ENCODE data around the gene ATAT1. TPM values are rescaled to one million over a fixed set of nuclear protein-coding genes. Genes with fewer than 3 reads are reported as not detected.

Gene ATAT1
- polyA plus RNA-seq, 3 donors = 26.7 to 31.8 (median 29.2) TPM

Other genes starting within 250 kb of the ATAT1 start
- gene HLA-E, start 137.4 kb upstream of the ATAT1 start, polyA plus RNA-seq (ENCODE audit: insufficient read length in 3 of 3) = 100 to 1,000 TPM; 114 to 118 (median 114) TPM
- gene GNL1, start 70.4 kb upstream of the ATAT1 start, polyA plus RNA-seq (ENCODE audit: insufficient read length in 3 of 3) = 10 to 100 TPM; 75.7 to 89.8 (median 80.4) TPM
- gene PRR3, start 69.6 kb upstream of the ATAT1 start, polyA plus RNA-seq (ENCODE audit: insufficient read length in 3 of 3) = 10 to 100 TPM; 29.5 to 31.5 (median 30.2) TPM
- 10 to 100 TPM; 71.2 to 76.2 (median 73.3) TPM for gene ABCF1, start 55.4 kb upstream of the ATAT1 start, polyA plus RNA-seq (ENCODE audit: insufficient read length in 3 of 3)
- gene PPP1R10, start 9.6 kb upstream of the ATAT1 start, polyA plus RNA-seq (ENCODE audit: insufficient read length in 3 of 3) = 10 to 100 TPM; 48.0 to 51.6 (median 48.1) TPM
- gene MRPS18B, start 9.0 kb upstream of the ATAT1 start, polyA plus RNA-seq (ENCODE audit: insufficient read length in 3 of 3) = 10 to 100 TPM; 63.7 to 66.9 (median 65.8) TPM
- 10 to 100 TPM; 17.3 to 19.6 (median 17.5) TPM for gene C6orf136, start 20.3 kb downstream of the ATAT1 start, polyA plus RNA-seq (ENCODE audit: insufficient read length in 3 of 3)
- gene DHX16, start 46.1 kb downstream of the ATAT1 start, polyA plus RNA-seq (ENCODE audit: insufficient read length in 3 of 3) = 10 to 100 TPM; 43.5 to 46.2 (median 45.6) TPM
- 10 to 100 TPM; 34.4 to 38.4 (median 34.4) TPM for gene PPP1R18, start 59.8 kb downstream of the ATAT1 start, polyA plus RNA-seq (ENCODE audit: insufficient read length in 3 of 3)
- 10 to 100 TPM; 32.5 to 33.4 (median 33.0) TPM for gene NRM, start 64.1 kb downstream of the ATAT1 start, polyA plus RNA-seq (ENCODE audit: insufficient read length in 3 of 3)
- gene MDC1, start 90.4 kb downstream of the ATAT1 start, polyA plus RNA-seq (ENCODE audit: insufficient read length in 3 of 3) = 10 to 100 TPM; 33.5 to 43.4 (median 35.6) TPM
- 1,000 to 10,000 TPM; 1,231 to 1,298 (median 1,262) TPM for gene TUBB, start 93.5 kb downstream of the ATAT1 start, polyA plus RNA-seq (ENCODE audit: insufficient read length in 3 of 3)
- 100 to 1,000 TPM; 134 to 154 (median 141) TPM for gene FLOT1, start 115.8 kb downstream of the ATAT1 start, polyA plus RNA-seq (ENCODE audit: insufficient read length in 3 of 3)
- gene IER3, start 117.7 kb downstream of the ATAT1 start, polyA plus RNA-seq (ENCODE audit: insufficient read length in 3 of 3) = 10 to 100 TPM; 17.9 to 24.5 (median 23.3) TPM